NB4 (cell line): ENCODE measurements around the gene NFATC1.
"Not testable (repeated sequence)": the region's sequence is repeated elsewhere in the genome, so short reads cannot be mapped to it uniquely, and the experiment has no call there.

ENCODE experiments used
- TF ChIP-seq, protein P1 (sequence below): IDR thresholded peaks from one replicate; pipeline ENCODE4 v1.5.1; 2012; ENCODE audit warnings: low read depth, low read length
- TF ChIP-seq, protein P2 (sequence below): IDR thresholded peaks from 2 replicates; pipeline ENCODE4 v1.6.1; 2011; ENCODE audit warnings: low read depth, low read length

DNA sequence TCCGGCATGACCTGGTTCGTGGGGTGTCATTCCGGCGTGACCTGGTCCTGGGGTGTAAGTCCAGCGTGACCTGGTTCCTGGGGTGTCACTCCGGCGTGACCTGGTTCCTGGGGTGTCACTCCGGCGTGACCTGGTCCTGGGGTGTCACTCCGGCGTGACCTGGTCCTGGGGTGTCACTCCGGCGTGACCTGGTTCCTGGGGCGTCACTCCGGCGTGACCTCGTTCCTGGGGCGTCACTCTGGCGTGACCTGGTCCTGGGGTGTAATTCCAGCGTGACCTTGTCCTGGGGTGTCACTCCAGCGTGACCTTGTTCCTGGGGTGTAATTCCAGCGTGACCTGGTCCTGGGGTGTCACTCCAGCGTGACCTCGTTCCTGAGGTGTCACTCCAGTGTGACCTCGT lies 87.7 kb downstream of the NFATC1 start:
- TF ChIP-seq, protein P1, sequence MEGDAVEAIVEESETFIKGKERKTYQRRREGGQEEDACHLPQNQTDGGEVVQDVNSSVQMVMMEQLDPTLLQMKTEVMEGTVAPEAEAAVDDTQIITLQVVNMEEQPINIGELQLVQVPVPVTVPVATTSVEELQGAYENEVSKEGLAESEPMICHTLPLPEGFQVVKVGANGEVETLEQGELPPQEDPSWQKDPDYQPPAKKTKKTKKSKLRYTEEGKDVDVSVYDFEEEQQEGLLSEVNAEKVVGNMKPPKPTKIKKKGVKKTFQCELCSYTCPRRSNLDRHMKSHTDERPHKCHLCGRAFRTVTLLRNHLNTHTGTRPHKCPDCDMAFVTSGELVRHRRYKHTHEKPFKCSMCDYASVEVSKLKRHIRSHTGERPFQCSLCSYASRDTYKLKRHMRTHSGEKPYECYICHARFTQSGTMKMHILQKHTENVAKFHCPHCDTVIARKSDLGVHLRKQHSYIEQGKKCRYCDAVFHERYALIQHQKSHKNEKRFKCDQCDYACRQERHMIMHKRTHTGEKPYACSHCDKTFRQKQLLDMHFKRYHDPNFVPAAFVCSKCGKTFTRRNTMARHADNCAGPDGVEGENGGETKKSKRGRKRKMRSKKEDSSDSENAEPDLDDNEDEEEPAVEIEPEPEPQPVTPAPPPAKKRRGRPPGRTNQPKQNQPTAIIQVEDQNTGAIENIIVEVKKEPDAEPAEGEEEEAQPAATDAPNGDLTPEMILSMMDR = not testable (repeated sequence)
- TF ChIP-seq, protein P2, sequence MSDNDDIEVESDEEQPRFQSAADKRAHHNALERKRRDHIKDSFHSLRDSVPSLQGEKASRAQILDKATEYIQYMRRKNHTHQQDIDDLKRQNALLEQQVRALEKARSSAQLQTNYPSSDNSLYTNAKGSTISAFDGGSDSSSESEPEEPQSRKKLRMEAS = not testable (repeated sequence)
